ENCODE data around the gene GRIPAP1. TPM values are rescaled to one million over a fixed set of nuclear protein-coding genes. Genes with fewer than 3 reads are reported as not detected.

GRIPAP1 gene
- total and polyA plus RNA-seq, 2 of the 13 experiments (the other 11 are each of a cell fraction or from before 2014, with no cell fraction given), result 16.1 to 22.6 TPM

DNA sequence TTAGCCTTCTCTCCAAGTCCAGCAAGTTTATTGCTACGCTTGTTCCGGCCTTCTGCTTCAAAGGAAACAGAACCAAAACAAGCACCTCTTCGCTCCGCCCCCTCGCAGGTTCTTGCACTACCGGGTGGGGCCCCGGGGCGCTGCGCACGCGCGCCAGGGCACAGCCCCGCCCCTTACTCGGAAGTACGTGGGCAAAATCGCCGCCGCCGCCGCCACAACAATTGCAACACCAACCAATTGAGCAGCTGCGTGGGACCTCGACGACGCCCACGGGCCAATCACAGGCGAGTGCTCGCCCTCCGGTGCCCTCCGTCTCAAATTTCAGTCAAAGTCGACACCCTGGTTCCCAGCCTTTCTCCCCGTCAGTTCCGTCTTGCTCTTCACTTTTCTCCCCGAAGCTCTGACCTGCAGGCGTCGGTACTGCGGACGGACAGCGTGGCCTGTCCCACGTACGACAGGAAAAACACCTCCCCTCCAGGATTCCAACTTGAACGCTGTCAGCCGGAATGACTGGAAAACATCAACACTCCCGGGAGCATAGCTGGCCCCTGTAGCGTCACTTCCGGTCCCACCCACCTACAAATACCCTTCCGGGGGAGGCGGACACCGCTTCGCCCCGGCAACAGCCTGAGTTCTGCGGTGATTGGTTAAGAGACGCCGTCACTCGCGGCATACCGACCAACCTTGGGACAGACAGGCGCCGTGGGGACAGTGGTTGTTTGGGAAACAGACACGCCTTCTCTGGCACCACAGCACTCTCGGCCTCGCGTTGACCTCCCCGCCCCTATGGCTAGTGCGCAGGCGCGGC is 44.0 kb downstream of the GRIPAP1 start (continued):
- TF ChIP-seq HNRNPL (IDR thresholded peaks at IDR 0.05; ENCODE audit: low read depth, low read length), result no peak
- TF ChIP-seq, protein P1, sequence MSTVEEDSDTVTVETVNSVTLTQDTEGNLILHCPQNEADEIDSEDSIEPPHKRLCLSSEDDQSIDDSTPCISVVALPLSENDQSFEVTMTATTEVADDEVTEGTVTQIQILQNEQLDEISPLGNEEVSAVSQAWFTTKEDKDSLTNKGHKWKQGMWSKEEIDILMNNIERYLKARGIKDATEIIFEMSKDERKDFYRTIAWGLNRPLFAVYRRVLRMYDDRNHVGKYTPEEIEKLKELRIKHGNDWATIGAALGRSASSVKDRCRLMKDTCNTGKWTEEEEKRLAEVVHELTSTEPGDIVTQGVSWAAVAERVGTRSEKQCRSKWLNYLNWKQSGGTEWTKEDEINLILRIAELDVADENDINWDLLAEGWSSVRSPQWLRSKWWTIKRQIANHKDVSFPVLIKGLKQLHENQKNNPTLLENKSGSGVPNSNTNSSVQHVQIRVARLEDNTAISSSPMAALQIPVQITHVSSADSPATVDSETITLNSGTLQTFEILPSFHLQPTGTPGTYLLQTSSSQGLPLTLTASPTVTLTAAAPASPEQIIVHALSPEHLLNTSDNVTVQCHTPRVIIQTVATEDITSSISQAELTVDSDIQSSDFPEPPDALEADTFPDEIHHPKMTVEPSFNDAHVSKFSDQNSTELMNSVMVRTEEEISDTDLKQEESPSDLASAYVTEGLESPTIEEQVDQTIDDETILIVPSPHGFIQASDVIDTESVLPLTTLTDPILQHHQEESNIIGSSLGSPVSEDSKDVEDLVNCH (CRISPR knock-in tag; IDR thresholded peaks at IDR 0.05), result 0 out of 2 replicates have a peak, but pooled peaks have one; percentile 3
- no peak for TF ChIP-seq ZNF484 (CRISPR knock-in tag; IDR thresholded peaks at IDR 0.05; ENCODE audit: borderline replicate concordance, low read depth)
- peak; percentile 55; the same call in 1 of the 2 replicates for TF ChIP-seq ZFX (CRISPR knock-in tag; IDR thresholded peaks at IDR 0.05; ENCODE audit: low read depth)
- no peak for TF ChIP-seq NFE2L2 (IDR thresholded peaks at IDR 0.05; ENCODE audit: low read length)
- TF ChIP-seq, protein P2, sequence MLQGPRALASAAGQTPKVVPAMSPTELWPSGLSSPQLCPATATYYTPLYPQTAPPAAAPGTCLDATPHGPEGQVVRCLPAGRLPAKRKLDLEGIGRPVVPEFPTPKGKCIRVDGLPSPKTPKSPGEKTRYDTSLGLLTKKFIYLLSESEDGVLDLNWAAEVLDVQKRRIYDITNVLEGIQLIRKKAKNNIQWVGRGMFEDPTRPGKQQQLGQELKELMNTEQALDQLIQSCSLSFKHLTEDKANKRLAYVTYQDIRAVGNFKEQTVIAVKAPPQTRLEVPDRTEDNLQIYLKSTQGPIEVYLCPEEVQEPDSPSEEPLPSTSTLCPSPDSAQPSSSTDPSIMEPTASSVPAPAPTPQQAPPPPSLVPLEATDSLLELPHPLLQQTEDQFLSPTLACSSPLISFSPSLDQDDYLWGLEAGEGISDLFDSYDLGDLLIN (CRISPR knock-in tag; IDR thresholded peaks at IDR 0.05; ENCODE audit: borderline replicate concordance), result no peak
- peak; percentile 94 for TF ChIP-seq GABPB1 (CRISPR knock-in tag; IDR thresholded peaks at IDR 0.05)
- no peak for TF ChIP-seq HMG20A (CRISPR knock-in tag; IDR thresholded peaks at IDR 0.05; ENCODE audit: borderline replicate concordance)
- TF ChIP-seq MEF2D (CRISPR knock-in tag; IDR thresholded peaks at IDR 0.05), result 0 out of 2 replicates have a peak, but pooled peaks have one; percentile 41
- no peak for TF ChIP-seq POGZ (CRISPR knock-in tag; IDR thresholded peaks at IDR 0.05)
- no peak for TF ChIP-seq ZNF225 (CRISPR knock-in tag; IDR thresholded peaks at IDR 0.05)
- TF ChIP-seq ZNF34 (CRISPR knock-in tag; IDR thresholded peaks at IDR 0.05; ENCODE audit: borderline replicate concordance), result no peak
- no peak for TF ChIP-seq ZNF782 (CRISPR knock-in tag; IDR thresholded peaks at IDR 0.05; ENCODE audit: borderline replicate concordance)
- 0 out of 2 replicates have a peak, but pooled peaks have one; percentile 38 for TF ChIP-seq DR1 (CRISPR knock-in tag; IDR thresholded peaks at IDR 0.05)
- peak; percentile 89 for TF ChIP-seq NFYB (CRISPR knock-in tag; IDR thresholded peaks at IDR 0.05)
- TF ChIP-seq, protein P3, sequence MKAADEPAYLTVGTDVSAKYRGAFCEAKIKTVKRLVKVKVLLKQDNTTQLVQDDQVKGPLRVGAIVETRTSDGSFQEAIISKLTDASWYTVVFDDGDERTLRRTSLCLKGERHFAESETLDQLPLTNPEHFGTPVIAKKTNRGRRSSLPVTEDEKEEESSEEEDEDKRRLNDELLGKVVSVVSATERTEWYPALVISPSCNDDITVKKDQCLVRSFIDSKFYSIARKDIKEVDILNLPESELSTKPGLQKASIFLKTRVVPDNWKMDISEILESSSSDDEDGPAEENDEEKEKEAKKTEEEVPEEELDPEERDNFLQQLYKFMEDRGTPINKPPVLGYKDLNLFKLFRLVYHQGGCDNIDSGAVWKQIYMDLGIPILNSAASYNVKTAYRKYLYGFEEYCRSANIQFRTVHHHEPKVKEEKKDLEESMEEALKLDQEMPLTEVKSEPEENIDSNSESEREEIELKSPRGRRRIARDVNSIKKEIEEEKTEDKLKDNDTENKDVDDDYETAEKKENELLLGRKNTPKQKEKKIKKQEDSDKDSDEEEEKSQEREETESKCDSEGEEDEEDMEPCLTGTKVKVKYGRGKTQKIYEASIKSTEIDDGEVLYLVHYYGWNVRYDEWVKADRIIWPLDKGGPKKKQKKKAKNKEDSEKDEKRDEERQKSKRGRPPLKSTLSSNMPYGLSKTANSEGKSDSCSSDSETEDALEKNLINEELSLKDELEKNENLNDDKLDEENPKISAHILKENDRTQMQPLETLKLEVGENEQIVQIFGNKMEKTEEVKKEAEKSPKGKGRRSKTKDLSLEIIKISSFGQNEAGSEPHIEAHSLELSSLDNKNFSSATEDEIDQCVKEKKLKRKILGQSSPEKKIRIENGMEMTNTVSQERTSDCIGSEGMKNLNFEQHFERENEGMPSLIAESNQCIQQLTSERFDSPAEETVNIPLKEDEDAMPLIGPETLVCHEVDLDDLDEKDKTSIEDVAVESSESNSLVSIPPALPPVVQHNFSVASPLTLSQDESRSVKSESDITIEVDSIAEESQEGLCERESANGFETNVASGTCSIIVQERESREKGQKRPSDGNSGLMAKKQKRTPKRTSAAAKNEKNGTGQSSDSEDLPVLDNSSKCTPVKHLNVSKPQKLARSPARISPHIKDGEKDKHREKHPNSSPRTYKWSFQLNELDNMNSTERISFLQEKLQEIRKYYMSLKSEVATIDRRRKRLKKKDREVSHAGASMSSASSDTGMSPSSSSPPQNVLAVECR (CRISPR knock-in tag; IDR thresholded peaks at IDR 0.05; ENCODE audit: borderline replicate concordance), result peak; percentile 77; the same call in 1 of the 2 replicates
- no peak for TF ChIP-seq ARNT (IDR thresholded peaks at IDR 0.05)
- no peak for TF ChIP-seq ZNF841 (CRISPR knock-in tag; IDR thresholded peaks at IDR 0.05; ENCODE audit: borderline replicate concordance)
- no peak for TF ChIP-seq SMYD3 (CRISPR knock-in tag; IDR thresholded peaks at IDR 0.05)
- TF ChIP-seq MED1 (CRISPR knock-in tag; IDR thresholded peaks at IDR 0.05), result 0 out of 2 replicates have a peak, but pooled peaks have one; percentile 35
- TF ChIP-seq ZNF616 (CRISPR knock-in tag; IDR thresholded peaks at IDR 0.05; ENCODE audit: low read depth), result no peak
- 0 out of 2 replicates have a peak, but pooled peaks have one; percentile 12 for TF ChIP-seq RARA (CRISPR knock-in tag; IDR thresholded peaks at IDR 0.05)
- no peak for TF ChIP-seq ZNF546 (CRISPR knock-in tag; conservative IDR thresholded peaks at IDR 0.05)
- peak; percentile 79 for TF ChIP-seq NFYC (CRISPR knock-in tag; IDR thresholded peaks at IDR 0.05)
